OCI-LY7 (cell line): ENCODE results near the gene PGM3. TPM values are rescaled to one million over a fixed set of nuclear protein-coding genes. Genes with fewer than 3 reads are reported as not detected.

Experiments used
- BruUV-seq: library from RNA; stranded (reverse); fragments of 400-500 nt; replicated peaks from 2 replicates; lab custom pipeline; 2021; lab: Mats Ljungman, UMichigan
- CTCF ChIA-PET: fragments of 300-600 bp; sonication (Branson Sonifier 250); formaldehyde crosslinking; loops from one replicate; lab custom pipeline; 2022; ENCODE audit warnings: antibody characterized with exemption; ENCODE audit not compliant: unreplicated experiment; lab: Charles Lee
- POLR2A ChIA-PET: fragments of 300-600 bp; sonication (Branson Sonifier 250); formaldehyde crosslinking; loops from one replicate; lab custom pipeline; 2022; ENCODE audit warnings: antibody characterized with exemption; lab: Charles Lee
- DNase-seq: peaks from one replicate; pipeline ENCODE4 v3.0.0-alpha.2; 2015; ENCODE audit warnings: low spot score
- H2AFZ ChIP-seq: fragments of 200-600 bp; sonication (generic), shearing (Covaris generic); 2 replicates; pipeline ENCODE4 v1.6.1; 2014; ENCODE audit warnings: mild to moderate bottlenecking, antibody characterized with exemption, low read length, moderate library complexity
- H3K27ac ChIP-seq: fragments of 200-600 bp; sonication (generic); 2 replicates; pipeline ENCODE4 v1.5.1; 2014; ENCODE audit warnings: mixed run types, low read depth, mild to moderate bottlenecking, moderate library complexity, low read length, inconsistent platforms; ENCODE audit not compliant: poor library complexity, severe bottlenecking
- H3K36me3 ChIP-seq: fragments of 200-600 bp; sonication (generic); 2 replicates; pipeline ENCODE4 v1.6.1; 2014; ENCODE audit warnings: mild to moderate bottlenecking, antibody characterized with exemption, low read length, moderate library complexity, mixed read lengths; ENCODE audit not compliant: insufficient read depth
- H3K4me1 ChIP-seq: fragments of 200-600 bp; sonication (generic); 2 replicates; pipeline ENCODE4 v1.5.1; 2014; ENCODE audit warnings: mild to moderate bottlenecking, low read length; ENCODE audit not compliant: insufficient read depth, poor library complexity, severe bottlenecking
- H3K4me2 ChIP-seq: fragments of 200-600 bp; sonication (generic); 2 replicates; pipeline ENCODE4 v1.6.1; 2014; ENCODE audit warnings: mild to moderate bottlenecking, low read length
- H3K4me3 ChIP-seq: fragments of 200-600 bp; sonication (generic); 2 replicates; pipeline ENCODE4 v1.5.1; 2014; ENCODE audit warnings: mild to moderate bottlenecking, low read depth, low read length; ENCODE audit not compliant: poor library complexity, severe bottlenecking
- H3K79me2 ChIP-seq: fragments of 200-600 bp; sonication (generic); 2 replicates; pipeline ENCODE4 v1.6.1; 2016; ENCODE audit warnings: low read depth, mild to moderate bottlenecking, low read length, moderate library complexity, mixed read lengths; ENCODE audit not compliant: insufficient read depth
- H3K9me2 ChIP-seq: fragments of 200-600 bp; sonication (generic); 2 replicates; pipeline ENCODE4 v1.6.1; 2016; ENCODE audit warnings: mild to moderate bottlenecking, low read length, mixed read lengths; ENCODE audit not compliant: insufficient read depth
- H3K9me3 ChIP-seq: fragments of 200-600 bp; sonication (generic); 2 replicates; pipeline ENCODE4 v1.6.1; 2014; ENCODE audit warnings: mild to moderate bottlenecking, mixed run types, low read length, mixed read lengths
- H4K20me1 ChIP-seq: fragments of 200-600 bp; sonication (generic); 2 replicates; pipeline ENCODE4 v1.6.1; 2014; ENCODE audit warnings: mild to moderate bottlenecking, antibody characterized with exemption, low read length, moderate library complexity, mixed read lengths; ENCODE audit not compliant: insufficient read depth
- EZH2phosphoT487 ChIP-seq: fragments of 200-600 bp; sonication (generic); IDR thresholded peaks from 2 replicates; pipeline ENCODE4 v1.6.1; 2018; ENCODE audit warnings: low read depth, borderline replicate concordance, mild to moderate bottlenecking, mixed run types, antibody characterized with exemption, low read length, moderate library complexity, mixed read lengths
- intact Hi-C: fragments of 100-400 bp; cut with micrococcal nuclease; formaldehyde crosslinking; loops from one replicate; pipeline ENCODE4 v1.10.0; 2022; ENCODE audit not compliant: unreplicated experiment
- total RNA-seq, 2 experiments: library from RNA; depleted of rRNA in 1 of 2; stranded (reverse); fragments of >200 nt in 1 of 2; shearing (Covaris generic) in 1 of 2; gene quantifications; 2 replicates each; pipeline ENCODE4 v1.2.3, GENCODE V29; 2014 to 2022
- TF ChIP-seq, protein P1 (sequence below): fragments of 200-600 bp; sonication (generic); conservative IDR thresholded peaks from 2 replicates; pipeline ENCODE4 v1.5.1; 2014; ENCODE audit warnings: mild to moderate bottlenecking, antibody characterized with exemption, low read length, moderate library complexity, mixed read lengths

PGM3 gene
- total RNA-seq, 2 experiments from 2014 or later: 17.5 to 37.4 TPM

DNA sequence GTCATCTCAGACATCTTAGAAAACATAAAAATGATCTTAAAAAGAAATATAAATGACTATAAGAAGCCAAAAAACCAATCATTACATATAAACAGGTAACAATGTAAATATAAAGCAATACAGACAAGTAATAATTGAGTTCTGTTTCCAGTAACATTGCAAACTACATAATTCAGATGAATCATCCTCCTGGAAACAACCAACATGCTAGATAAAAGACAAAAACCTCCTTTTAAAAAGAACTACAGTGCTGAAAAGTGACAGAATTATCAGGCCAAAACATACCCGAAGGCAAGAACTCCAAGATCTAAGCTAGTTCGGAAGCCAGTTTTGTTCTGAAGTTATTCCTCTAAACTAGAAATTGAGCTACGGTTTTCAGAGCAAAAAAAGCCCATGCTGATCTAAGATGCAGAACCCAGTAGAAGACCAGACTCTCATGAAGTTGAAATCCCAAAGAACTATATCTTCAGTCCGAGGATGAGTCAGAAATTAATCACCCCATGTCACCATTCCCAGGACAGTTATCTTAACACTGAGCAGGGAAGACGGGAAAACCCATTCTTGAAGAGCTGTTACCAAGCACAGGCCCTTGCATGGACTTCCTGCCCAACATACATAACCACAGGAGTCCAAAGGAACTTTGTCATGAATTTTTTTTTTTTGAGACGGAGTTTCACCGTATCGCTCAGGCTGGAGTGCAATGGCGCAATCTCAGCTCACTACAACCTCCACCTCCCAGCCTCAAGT, 9.8 kb downstream of the PGM3 start:
- intact Hi-C loops: no loop called here
- no peaks in the 10 kb centered on the region for H3K4me1 ChIP-seq

DNA sequence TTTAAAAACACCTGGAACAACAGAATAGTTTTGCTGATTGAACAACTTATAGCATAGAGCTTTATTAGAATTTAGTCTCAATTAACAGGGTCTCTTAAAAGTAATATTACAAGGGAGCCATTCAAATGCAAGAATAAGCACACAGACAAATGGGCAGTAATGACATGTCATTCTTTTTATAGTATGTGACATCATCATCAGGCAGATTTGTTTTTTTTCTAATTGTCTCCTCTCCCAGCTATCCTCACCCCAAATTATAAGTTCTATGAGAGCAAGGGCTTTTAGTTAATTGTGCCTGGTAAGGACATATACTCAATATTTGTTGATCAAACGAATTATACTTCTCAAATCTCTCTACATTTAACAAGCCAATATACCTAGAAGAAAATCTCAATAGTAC, 11.0 kb downstream of the PGM3 start:
- Histone ChIP-seq H3K4me2 (no peak overlapping the region), H3K79me2 (no peaks in the 10 kb centered on the region), H3K9me2 (no peaks in the 10 kb centered on the region), H3K27ac (no peak overlapping the region), H3K9me3 (no peaks in the 10 kb centered on the region), H3K4me3 (no peak overlapping the region), H2AFZ (no peak overlapping the region), H3K4me1 (no peaks in the 10 kb centered on the region), H3K36me3 (peaks cover 77% of the 10 kb centered on the region), H4K20me1 (no peaks in the 10 kb centered on the region)
- intact Hi-C loops: no loop called here
- CTCF ChIA-PET: no interaction called here
- POLR2A ChIA-PET: interaction anchor here (0.7 kb wide), 1 partner anchor 977 kb away, joined by 3 read pairs; no protein-coding TSS in a partner anchor
- no peak for DNase-seq
- TF ChIP-seq, protein P1, sequence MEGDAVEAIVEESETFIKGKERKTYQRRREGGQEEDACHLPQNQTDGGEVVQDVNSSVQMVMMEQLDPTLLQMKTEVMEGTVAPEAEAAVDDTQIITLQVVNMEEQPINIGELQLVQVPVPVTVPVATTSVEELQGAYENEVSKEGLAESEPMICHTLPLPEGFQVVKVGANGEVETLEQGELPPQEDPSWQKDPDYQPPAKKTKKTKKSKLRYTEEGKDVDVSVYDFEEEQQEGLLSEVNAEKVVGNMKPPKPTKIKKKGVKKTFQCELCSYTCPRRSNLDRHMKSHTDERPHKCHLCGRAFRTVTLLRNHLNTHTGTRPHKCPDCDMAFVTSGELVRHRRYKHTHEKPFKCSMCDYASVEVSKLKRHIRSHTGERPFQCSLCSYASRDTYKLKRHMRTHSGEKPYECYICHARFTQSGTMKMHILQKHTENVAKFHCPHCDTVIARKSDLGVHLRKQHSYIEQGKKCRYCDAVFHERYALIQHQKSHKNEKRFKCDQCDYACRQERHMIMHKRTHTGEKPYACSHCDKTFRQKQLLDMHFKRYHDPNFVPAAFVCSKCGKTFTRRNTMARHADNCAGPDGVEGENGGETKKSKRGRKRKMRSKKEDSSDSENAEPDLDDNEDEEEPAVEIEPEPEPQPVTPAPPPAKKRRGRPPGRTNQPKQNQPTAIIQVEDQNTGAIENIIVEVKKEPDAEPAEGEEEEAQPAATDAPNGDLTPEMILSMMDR: no peak
- no peak for TF ChIP-seq EZH2phosphoT487
- BruUV-seq: no TSS peak

More for the DNA sequence above, 9.8 kb downstream of the PGM3 start:
- no peak for DNase-seq
- no peak overlapping the region for H3K4me3 ChIP-seq
- H2AFZ ChIP-seq: no peak overlapping the region
- CTCF ChIA-PET: interaction anchor here (0.5 kb wide), 1 partner anchor 19 kb away, joined by 3 read pairs; no protein-coding TSS in a partner anchor
- H3K9me3 ChIP-seq: no peaks in the 10 kb centered on the region
- TF ChIP-seq, protein P1: no peak
- TF ChIP-seq EZH2phosphoT487: no peak
- H3K9me2 ChIP-seq: no peaks in the 10 kb centered on the region
- no TSS peak for BruUV-seq
- POLR2A ChIA-PET: interaction anchor here (0.7 to 1.1 kb wide), 3 partner anchors 12 to 33 kb away, joined by 3 read pairs; no protein-coding TSS in a partner anchor
- H4K20me1 ChIP-seq: no peaks in the 10 kb centered on the region
- H3K4me2 ChIP-seq: no peak overlapping the region
- H3K27ac ChIP-seq: no peak overlapping the region
- no peaks in the 10 kb centered on the region for H3K79me2 ChIP-seq
- H3K36me3 ChIP-seq: peaks cover 85% of the 10 kb centered on the region

DNA sequence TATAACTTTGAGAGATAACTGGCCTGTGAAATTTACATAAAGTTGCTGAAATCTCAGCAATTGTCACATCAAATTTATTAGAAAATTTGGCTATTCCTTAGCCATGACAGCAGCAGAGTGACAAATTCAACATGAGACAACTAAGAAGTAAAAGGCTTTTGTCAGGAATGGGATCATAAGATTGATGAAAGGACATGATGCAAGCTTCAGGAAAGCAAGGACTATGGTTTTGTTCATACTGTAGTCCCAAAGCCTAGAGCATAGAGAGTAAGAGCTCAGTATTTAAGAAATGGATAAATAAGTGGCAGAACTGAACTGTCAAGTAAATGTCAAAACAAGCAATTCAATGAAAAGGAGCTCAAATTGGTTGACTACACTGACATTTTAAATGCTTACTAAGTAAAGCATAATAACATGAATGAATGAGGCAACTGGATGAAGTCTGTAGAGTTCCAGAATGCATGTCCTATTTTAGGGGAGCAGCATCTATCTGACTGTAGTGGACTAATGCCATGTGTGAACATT, 12.6 kb downstream of the PGM3 start:
- Histone ChIP-seq H3K9me3 (no peaks in the 10 kb centered on the region), H3K36me3 (peaks cover 75% of the 10 kb centered on the region), H3K79me2 (no peaks in the 10 kb centered on the region), H3K27ac (no peak overlapping the region), H2AFZ (no peak overlapping the region), H3K4me2 (no peak overlapping the region), H3K9me2 (no peaks in the 10 kb centered on the region), H4K20me1 (no peaks in the 10 kb centered on the region), H3K4me1 (no peaks in the 10 kb centered on the region), H3K4me3 (no peak overlapping the region)
- intact Hi-C loops: no loop called here
- CTCF ChIA-PET: no interaction called here
- no peak for DNase-seq
- BruUV-seq: no TSS peak
- TF ChIP-seq, protein P1: no peak
- TF ChIP-seq EZH2phosphoT487: no peak
- POLR2A ChIA-PET: interaction anchor here (0.7 to 0.8 kb wide), 2 partner anchors 16 to 20 kb away, joined by 3 to 4 read pairs; no protein-coding TSS in a partner anchor
